Stimulated activated naive CD8-positive, alpha-beta T cell treated with anti-CD3 and anti-CD28 coated beads, Interleukin-15, Interleukin-2, amounts not matched to agents 100 ng/mL and 50 ng/mL, for 24 hours (primary cell): ENCODE results near the gene CSF1R.
A peak's percentile ranks its signal among the peaks of the same experiment; 100 is the strongest.

Source experiments
- H3K27ac Mint-ChIP-seq: one replicate; pipeline ENCODE4 v1.8.0; 2021; ENCODE audit warnings: mild to moderate bottlenecking, mixed read lengths
- H3K27me3 Mint-ChIP-seq: one replicate; pipeline ENCODE4 v1.8.0; 2021; ENCODE audit warnings: mixed read lengths
- H3K36me3 Mint-ChIP-seq: one replicate; pipeline ENCODE4 v1.8.0; 2021; ENCODE audit warnings: low read depth, mixed read lengths
- H3K4me1 Mint-ChIP-seq: one replicate; pipeline ENCODE4 v1.8.0; 2021; ENCODE audit warnings: low read depth, mixed read lengths
- H3K4me3 Mint-ChIP-seq: one replicate; pipeline ENCODE4 v1.8.0; 2021; ENCODE audit warnings: mild to moderate bottlenecking, mixed read lengths
- H3K9me3 Mint-ChIP-seq: one replicate; pipeline ENCODE4 v1.8.0; 2021; ENCODE audit warnings: mixed read lengths

The CSF1R gene

GRCh38 chr5:150062216-150062922 lies 24.0 kb downstream of the CSF1R start:
- Mint-ChIP-seq H3K36me3 (no peaks in the 10 kb centered on the region), H3K4me1 (peaks cover 8% of the 10 kb centered on the region), H3K27me3 (no peaks in the 10 kb centered on the region), H3K27ac (no peak overlapping the region), H3K4me3 (no peak overlapping the region), H3K9me3 (no peaks in the 10 kb centered on the region)

DNA sequence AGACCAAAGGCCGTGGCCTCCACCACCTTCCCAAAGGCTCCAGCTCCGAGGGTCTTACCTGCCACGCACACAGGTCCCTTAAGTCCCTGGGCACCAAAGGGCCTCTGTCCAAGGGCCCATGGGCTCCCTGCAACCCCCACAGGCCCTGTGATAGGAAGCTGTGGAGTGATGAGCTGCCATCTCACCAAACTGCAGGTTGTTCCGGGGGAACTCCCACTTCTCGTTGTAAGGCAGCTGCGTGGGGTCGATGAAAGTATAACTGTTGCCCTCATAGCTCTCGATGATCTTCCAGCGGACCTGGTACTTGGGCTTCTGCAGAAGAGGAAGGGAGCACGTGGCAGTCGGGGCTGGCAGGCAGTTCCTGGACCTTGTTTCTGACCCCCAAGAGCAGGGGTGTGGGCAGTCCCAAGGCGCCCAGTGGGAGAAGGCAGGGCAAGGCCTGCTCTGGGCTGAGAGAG lies 24.8 kb downstream of the CSF1R start:
- Mint-ChIP-seq H3K27me3 (no peaks in the 10 kb centered on the region), H3K4me1 (no peaks in the 10 kb centered on the region), H3K27ac (no peak overlapping the region)

GRCh38 chr5:150060471-150060870 lies 25.9 kb downstream of the CSF1R start:
- Mint-ChIP-seq H3K4me1 (no peaks in the 10 kb centered on the region), H3K27ac (no peak overlapping the region), H3K9me3 (no peaks in the 10 kb centered on the region), H3K36me3 (no peaks in the 10 kb centered on the region), H3K4me3 (no peak overlapping the region), H3K27me3 (no peaks in the 10 kb centered on the region)

More for the DNA sequence above, 24.8 kb downstream of the CSF1R start:
- Mint-ChIP-seq H3K9me3 (no peaks in the 10 kb centered on the region), H3K36me3 (no peaks in the 10 kb centered on the region), H3K4me3 (no peak overlapping the region)

GRCh38 chr5:150059623-150060022 lies 26.7 kb downstream of the CSF1R start:
- H3K4me1 Mint-ChIP-seq: no peaks in the 10 kb centered on the region
- no peak overlapping the region for H3K4me3 Mint-ChIP-seq
- H3K27ac Mint-ChIP-seq: no peak overlapping the region
- no peaks in the 10 kb centered on the region for H3K36me3 Mint-ChIP-seq
- H3K9me3 Mint-ChIP-seq: no peaks in the 10 kb centered on the region
- no peaks in the 10 kb centered on the region for H3K27me3 Mint-ChIP-seq

DNA sequence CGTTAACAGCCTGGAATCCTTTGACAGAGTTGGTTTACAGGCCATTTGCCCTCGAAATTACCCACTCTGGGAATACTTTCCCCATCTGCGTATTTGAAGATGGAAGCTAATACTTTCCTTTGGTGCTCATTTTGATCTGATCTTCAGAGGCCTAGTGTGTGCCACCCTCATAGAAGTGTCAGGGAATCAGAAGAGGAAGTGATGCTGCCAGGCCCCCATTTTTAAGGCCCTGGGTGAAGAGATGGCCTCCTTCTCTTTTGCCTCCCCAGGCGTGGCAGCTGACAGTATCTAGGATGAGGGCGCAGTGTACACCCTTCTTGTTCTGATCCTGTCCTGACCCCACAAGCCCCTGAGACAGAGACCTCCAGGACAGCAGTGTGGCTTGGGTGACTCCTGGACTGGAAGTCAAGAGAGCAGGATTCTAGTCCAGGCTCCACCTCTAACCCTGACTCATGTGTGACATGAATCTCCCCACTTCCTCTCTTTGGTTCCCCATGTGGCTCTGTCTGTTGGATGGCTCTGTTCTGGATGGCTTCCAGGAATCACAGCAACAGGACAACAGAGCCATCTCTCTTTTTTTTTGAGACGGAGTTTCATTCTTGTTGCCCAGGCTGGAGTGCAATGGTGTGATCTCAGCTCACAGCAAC lies 27.8 kb downstream of the CSF1R start:
- Mint-ChIP-seq H3K36me3 (peaks cover 8% of the 10 kb centered on the region), H3K4me1 (no peaks in the 10 kb centered on the region), H3K27ac (no peak overlapping the region), H3K4me3 (no peak overlapping the region), H3K27me3 (no peaks in the 10 kb centered on the region), H3K9me3 (no peaks in the 10 kb centered on the region)

- peaks cover 14% of the 10 kb centered on the region for H3K36me3 Mint-ChIP-seq
- H3K9me3 Mint-ChIP-seq: no peaks in the 10 kb centered on the region
- H3K27me3 Mint-ChIP-seq: no peaks in the 10 kb centered on the region
- peaks cover 2% of the 10 kb centered on the region for H3K4me1 Mint-ChIP-seq
- no peak overlapping the region for H3K4me3 Mint-ChIP-seq
- H3K27ac Mint-ChIP-seq: no peak overlapping the region
Measured at GRCh38 chr5:150057996-150058395, 28.4 kb downstream of the CSF1R start.

DNA sequence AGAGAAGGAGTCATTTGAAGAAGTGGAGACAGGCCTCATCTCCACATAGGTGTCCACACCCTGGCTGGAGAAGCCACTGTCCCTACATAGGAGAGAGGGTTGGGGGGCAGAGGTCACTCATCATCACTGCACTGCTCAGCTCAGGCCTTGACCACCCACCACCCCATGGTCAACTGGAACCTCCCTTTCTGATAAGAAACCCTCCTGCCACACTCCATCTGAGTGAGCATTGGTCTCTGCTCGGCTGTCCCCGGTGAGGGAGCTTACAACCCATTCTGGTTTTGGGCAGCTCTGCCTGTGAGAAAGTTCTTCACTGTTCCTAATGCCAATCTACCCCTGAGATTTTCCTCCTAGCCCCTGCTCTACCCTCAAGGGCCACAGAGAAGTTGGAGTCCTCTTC lies 28.8 kb downstream of the CSF1R start:
- Mint-ChIP-seq H3K4me1 (peaks cover 7% of the 10 kb centered on the region), H3K9me3 (no peaks in the 10 kb centered on the region), H3K36me3 (peaks cover 19% of the 10 kb centered on the region), H3K27ac (no peak overlapping the region), H3K4me3 (no peak overlapping the region), H3K27me3 (no peaks in the 10 kb centered on the region)

DNA sequence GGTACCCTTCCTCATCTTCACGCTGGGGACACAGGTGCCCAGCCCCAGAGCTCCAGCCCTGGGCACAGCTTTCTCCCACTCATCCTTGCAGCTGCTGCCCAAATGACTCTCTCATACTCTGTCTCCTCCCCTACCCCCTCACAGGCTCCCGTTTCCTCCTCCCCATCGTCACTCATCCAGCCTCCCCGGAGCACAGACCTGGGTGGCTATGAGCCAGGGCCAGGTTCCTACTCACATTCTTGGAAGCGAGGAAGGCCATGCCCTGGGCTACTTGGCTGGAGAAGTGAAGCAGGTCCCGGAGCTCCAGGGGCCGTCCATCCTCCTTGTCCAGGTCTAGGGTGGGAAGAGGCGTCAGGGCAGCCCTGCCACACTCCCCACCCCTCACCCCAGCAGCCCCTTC lies 29.3 kb downstream of the CSF1R start:
- Mint-ChIP-seq H3K27ac (no peak overlapping the region), H3K4me1 (peaks cover 7% of the 10 kb centered on the region)

GRCh38 chr5:150056075-150056443 lies 30.3 kb downstream of the CSF1R start:
- H3K4me1 Mint-ChIP-seq: peaks cover 7% of the 10 kb centered on the region
- H3K4me3 Mint-ChIP-seq: no peak overlapping the region
- no peaks in the 10 kb centered on the region for H3K27me3 Mint-ChIP-seq
- no peaks in the 10 kb centered on the region for H3K9me3 Mint-ChIP-seq
- peaks cover 30% of the 10 kb centered on the region for H3K36me3 Mint-ChIP-seq
- no peak overlapping the region for H3K27ac Mint-ChIP-seq

More for the DNA sequence above, 29.3 kb downstream of the CSF1R start:
- H3K27me3 Mint-ChIP-seq: no peaks in the 10 kb centered on the region
- H3K4me3 Mint-ChIP-seq: no peak overlapping the region
- H3K9me3 Mint-ChIP-seq: no peaks in the 10 kb centered on the region
- peaks cover 21% of the 10 kb centered on the region for H3K36me3 Mint-ChIP-seq

DNA sequence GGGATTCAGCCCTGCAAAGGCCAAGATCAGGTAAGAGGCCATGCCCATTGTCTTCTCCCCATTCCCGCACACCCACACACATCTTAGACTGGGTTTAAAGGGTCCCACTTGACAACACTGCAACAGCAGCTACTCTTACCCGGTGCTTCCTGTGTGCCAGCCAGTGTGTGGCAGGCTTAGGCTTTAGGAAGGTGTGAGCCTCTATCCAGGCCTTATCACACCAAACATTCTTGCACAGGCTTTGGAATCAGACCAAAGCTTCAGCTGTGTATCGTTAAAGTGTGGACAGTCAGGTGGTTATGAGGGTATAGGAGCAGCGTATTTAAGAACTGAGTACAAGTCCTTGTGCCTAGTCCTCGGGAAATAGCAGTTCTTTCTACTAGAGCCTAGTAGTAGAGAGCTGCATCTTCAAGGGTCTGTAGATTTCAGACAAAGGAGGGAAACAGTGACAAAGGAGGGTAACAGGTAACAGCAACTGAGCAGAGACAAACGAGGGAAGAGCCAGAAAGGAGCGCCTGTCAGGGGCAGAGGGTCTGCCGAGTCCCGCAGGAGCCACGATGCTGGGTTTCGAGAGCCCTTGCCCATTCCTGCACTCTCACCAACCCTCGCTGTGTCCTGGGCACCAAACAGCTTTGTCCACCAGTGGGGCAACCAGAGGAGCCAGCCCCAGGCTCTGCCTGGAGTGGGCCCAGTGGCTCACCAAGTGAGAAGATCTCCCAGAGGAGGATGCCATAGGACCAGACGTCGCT lies 30.9 kb downstream of the CSF1R start:
- Mint-ChIP-seq H3K27me3 (no peaks in the 10 kb centered on the region), H3K27ac (no peak overlapping the region), H3K4me1 (peaks cover 7% of the 10 kb centered on the region), H3K4me3 (no peak overlapping the region), H3K9me3 (no peaks in the 10 kb centered on the region), H3K36me3 (peaks cover 36% of the 10 kb centered on the region)

DNA sequence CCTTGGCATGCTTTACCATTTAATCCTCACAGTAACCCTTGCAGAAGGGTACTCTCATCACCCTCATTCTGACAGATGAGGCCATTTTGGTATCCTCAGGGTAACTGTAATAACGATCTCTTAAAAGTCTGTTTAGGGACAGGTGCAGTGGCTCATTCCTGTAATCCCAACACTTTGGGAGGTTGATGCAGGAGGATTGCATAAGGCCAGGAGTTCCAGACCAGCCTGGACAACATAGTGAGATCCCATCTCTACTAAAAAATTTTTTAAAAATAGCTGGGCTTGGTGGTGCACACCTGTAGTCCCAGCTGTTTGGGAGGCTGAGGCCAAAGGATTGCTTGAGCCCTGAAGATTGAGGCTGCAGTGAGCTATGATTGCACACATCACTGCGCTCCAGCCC lies 31.8 kb downstream of the CSF1R start:
- no peaks in the 10 kb centered on the region for H3K9me3 Mint-ChIP-seq
- H3K4me3 Mint-ChIP-seq: no peak overlapping the region
- H3K4me1 Mint-ChIP-seq: peaks cover 7% of the 10 kb centered on the region
- no peak overlapping the region for H3K27ac Mint-ChIP-seq
- peaks cover 42% of the 10 kb centered on the region for H3K36me3 Mint-ChIP-seq
- H3K27me3 Mint-ChIP-seq: no peaks in the 10 kb centered on the region

GRCh38 chr5:150053713-150054392 lies 32.5 kb downstream of the CSF1R start:
- Mint-ChIP-seq H3K4me1 (peaks cover 7% of the 10 kb centered on the region), H3K27ac (peak overlapping the region; percentile 23), H3K27me3 (no peaks in the 10 kb centered on the region), H3K36me3 (peaks cover 50% of the 10 kb centered on the region), H3K9me3 (no peaks in the 10 kb centered on the region), H3K4me3 (no peak overlapping the region)

DNA sequence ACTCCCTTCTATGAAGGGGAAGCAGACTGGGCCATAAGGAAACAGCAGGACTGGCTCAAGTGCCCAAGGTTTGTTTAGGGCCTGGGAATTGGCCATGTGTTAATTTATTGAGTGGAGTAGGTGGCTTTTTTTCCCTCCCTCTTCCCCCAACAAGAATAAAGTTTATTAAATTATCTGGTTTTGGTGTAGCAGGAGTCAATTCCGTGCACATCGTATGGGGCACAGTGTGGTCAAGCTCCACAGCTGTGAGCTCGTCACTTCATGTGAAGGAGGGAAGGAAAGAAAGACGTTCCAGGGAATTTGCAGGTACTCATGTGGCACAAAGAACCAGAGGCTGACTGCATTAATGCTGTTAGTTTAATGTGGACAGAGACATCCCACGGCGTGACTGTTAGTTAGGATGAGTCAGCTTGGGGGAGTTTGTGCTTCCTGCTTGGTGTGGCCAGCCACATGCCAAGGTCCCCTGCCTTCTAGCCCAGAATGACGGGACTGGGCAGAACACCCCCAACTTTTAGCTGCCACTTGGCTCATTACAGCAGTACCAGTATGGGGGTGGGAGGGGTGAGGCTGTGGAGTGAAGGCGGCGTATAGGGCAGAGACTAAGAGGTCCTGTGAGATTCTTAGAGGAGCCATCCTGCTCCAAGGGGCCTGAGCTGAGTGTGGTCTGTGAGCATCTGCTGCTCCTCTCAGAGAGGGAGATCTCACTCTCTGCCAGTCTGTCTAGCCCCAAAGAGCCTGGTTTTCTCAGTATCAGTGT lies 33.2 kb downstream of the CSF1R start:
- H3K27me3 Mint-ChIP-seq: no peaks in the 10 kb centered on the region
- H3K4me1 Mint-ChIP-seq: peaks cover 7% of the 10 kb centered on the region
- H3K27ac Mint-ChIP-seq: peak overlapping the region; percentile 23
- no peaks in the 10 kb centered on the region for H3K9me3 Mint-ChIP-seq
- no peak overlapping the region for H3K4me3 Mint-ChIP-seq
- H3K36me3 Mint-ChIP-seq: peaks cover 57% of the 10 kb centered on the region

- peaks cover 64% of the 10 kb centered on the region for H3K36me3 Mint-ChIP-seq
- H3K9me3 Mint-ChIP-seq: no peaks in the 10 kb centered on the region
- no peak overlapping the region for H3K4me3 Mint-ChIP-seq
- H3K27ac Mint-ChIP-seq: no peak overlapping the region
- H3K4me1 Mint-ChIP-seq: peaks cover 7% of the 10 kb centered on the region
- H3K27me3 Mint-ChIP-seq: no peaks in the 10 kb centered on the region
Measured at GRCh38 chr5:150052226-150052955, 34.0 kb downstream of the CSF1R start.
